ENCODE measurements around the gene CKS2.

The CKS2 gene

DNA sequence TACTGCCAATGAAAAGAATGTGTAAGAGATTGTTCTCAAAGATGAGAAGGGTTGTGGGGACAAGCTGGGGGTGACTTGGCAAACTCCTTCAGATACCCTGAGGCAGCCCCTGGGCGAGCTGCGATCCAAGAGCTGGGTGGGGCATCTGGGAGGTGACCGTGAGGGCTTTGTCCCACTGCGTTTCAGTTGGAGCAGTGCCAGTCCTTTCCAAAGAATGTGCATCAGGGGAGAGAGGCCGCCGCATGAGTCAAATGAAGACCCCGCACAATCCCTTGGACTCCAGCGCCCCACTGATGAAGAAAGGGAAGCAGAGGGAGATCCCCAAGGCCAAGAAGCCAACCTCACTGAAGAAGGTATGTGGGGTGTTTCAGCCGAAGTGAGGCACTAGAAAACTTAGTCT is 35.7 kb downstream of the CKS2 start:
- no peak for DNase-seq (ENCODE audit: low read depth in 2 of 2, low spot score in 1 of 2)

DNA sequence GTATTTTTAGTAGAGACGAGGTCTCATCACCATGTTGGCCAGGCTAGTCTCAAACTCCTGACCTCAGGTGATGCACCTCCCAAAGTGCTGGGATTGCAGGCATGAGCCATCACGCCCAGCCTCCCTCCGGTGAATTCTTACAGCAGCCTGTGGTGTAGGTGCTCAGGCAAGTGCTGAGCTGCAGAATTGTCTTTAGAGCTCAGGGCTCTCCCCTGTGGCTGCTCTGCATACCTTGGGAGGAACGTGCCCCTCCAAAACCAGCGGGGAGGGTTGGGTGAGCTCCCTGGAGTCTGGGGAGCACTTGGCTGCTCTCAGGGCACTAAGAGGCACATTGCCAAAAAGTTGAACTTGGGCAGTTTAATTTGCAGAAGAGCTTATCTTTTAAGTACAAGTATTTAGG is 36.7 kb downstream of the CKS2 start:
- DNase-seq (ENCODE audit: low read depth in 2 of 2, low spot score in 1 of 2) = no peak

- DNase-seq (ENCODE audit: low read depth in 2 of 2, low spot score in 1 of 2) = no peak
Measured at GRCh38 chr9:89349607-89350006, 38.6 kb downstream of the CKS2 start.

DNA sequence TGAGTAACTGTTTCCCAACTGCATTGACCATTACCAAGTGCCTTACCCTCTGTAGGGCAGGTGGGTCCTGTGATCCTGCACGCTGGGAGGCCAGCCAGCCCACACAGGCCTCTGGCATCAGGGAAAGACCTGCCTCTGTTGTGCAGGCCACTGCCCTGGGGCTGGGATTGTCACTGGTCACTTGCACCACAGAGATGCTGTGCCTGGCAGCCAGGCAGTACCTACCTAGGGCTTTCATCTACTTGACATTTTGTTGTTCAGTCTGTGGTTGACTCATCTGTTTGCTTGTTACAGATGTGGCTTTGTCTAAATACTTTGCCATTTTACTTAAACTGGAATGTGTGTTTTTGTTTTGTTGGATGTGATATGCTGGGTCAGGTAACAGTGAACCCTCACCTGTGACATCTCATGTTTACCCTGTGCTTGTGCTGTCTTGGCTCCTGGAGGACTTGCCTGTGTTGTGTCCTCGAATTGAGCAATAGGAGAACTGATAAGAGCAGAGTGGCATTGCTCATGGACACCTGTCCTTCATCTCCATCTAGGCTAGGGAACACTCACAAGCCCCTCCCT is 40.1 kb downstream of the CKS2 start:
- no peak for DNase-seq (ENCODE audit: low read depth in 2 of 2, low spot score in 1 of 2)

DNA sequence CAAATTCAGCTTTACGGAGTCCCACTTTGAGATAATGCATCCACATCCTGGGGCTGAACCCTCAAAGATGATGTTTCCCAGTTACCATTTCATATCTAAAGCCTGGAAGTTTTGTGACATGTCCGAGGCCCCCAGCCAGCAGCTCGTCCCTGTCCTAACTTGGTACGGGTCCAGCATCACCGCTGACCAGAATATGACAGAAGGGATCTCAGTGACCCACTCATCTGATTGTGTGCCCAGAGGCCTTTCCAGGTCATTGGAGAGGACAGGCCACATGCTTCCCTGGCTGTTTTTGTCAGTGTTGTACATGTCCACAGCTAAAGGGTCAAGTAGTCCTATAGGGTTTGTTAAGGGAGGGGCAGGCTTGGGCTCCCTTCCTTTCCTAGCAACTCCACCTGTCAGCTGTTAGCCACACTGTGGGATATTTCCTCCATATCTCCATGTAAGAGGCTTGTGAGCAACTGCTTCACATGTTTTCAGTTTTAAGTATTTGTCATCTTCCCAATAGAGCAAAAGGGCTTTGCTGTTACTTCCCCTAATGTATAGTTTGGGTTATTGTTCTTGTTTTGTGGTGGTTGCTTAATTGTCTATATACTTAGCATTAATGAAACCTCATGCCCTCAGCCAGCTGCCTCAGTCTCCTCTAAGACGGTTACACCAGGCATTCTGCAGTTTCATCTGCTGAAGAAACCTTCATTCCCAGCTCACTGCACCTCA is 40.7 kb downstream of the CKS2 start:
- no peak for DNase-seq (ENCODE audit: low read depth in 2 of 2, low spot score in 1 of 2)

DNA sequence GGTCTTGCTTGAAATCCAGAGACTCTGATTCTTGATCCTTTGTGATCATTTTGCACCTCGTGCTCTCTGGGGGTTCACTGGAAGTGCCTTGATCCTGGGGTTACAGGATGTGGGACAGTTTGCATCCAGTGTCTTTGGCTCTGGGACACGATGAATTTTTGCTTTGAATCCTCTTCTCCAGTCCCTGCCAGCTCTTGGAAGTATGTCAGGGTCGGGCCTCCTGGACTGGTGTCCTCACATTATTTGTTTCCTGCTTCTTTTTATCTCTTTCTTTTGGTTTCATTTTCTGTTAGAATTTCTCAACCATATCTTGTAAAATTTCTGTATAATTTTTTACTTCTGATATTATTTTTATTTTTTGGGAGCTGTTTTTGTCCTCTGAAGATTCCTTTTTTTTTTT is 41.5 kb downstream of the CKS2 start:
- DNase-seq (ENCODE audit: low read depth in 2 of 2, low spot score in 1 of 2) = no peak

DNA sequence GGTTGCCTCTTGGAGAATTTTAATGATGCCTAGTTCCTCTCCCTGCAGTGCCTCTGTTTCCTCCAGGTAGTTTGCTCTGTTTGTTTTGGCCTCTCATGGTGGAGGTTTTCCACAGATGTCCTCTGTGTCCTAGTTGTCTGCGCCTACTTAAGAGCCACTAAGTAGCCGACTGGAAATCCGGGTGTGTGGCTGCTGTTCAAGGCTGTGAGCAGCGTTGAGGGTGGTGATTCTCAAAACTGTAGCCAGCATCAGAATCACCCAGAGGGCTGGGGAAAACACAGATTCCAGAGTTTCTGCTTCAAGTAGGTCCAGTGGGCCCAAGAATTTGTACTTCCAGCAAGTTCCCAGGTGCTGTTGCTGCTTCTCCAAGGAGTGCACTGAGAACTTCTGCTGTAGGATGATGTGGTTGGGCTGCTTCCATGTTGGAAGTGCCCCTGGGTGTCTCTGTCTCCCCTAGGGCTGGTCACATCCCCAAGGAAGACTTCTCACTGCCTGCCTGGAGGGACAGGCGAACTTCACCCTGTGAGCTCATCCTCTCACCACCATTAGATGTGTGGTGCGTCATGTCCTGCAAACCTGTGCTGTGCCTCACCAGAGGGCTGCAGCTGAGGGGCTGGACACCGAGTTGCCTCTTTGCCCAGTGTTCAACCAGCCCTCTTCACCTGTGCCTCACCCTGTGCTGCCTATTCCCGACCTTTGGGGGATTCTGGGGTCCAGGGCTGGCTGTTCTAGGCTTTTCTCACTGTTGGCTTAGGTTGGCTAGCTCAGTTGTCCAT is 42.1 kb downstream of the CKS2 start:
- no peak for DNase-seq (ENCODE audit: low read depth in 2 of 2, low spot score in 1 of 2)

DNA sequence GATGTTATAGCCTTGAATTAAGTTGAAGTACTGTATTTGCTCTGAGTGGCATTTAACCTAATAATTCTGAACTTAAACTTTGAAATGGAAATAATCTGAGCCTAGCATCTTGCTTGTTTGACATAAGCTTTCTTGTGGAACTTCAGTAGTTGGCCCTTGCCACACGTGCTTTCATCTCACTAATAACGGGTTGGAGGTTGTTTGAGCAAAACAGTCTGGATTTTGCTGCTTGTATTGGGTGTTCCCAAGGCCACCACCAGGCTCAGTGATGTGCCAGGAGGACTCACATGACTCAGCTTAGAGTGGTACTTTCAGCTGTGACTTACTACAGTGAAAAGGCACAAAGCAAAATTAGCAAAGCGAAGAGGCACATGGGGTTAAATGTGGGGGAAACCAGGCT is 43.0 kb downstream of the CKS2 start:
- no peak for DNase-seq (ENCODE audit: low read depth in 2 of 2, low spot score in 1 of 2)

DNA sequence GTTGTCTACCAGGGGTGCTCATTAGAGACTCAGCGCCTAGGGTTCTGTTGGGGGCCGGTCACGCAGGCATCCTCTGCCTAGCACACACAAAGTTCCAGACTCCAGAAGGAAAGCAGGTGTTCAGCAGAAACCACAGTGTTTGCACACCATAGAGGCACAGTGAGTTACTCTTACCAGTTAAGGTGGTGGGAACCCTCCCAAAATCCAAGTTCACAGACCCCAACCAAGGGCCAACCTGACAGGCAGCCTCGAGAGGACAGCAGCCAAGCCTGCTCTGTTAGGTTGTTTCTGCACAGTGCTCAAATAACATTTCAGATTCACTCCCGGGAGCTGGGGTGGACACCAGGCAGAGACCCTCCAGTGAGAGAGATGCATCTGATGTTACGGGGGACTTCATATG is 43.5 kb downstream of the CKS2 start:
- DNase-seq (ENCODE audit: low read depth in 2 of 2, low spot score in 1 of 2) = no peak

DNA sequence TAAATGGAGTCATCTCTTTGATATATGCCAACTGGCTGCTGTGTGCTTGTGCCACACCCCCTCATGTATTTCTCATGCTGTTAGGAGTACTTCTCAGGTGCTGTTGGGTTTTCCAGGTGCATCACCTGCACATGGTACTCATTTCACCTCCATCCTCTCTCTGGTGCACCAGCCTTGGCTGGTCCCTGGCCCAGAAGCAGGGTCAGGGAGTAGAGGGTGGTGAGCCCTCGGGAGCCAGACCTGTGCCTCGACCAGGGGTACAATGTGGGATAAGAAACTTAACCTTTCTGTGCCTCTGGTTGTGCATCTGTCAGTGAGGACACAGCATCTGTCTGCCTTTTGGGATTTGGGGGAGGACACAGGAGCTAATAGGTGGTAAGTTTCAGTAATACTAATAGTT is 45.8 kb downstream of the CKS2 start:
- DNase-seq (ENCODE audit: low read depth in 2 of 2, low spot score in 1 of 2) = no peak

- DNase-seq (ENCODE audit: low read depth in 2 of 2, low spot score in 1 of 2) = no peak
Measured at GRCh38 chr9:89357331-89358197, 46.6 kb downstream of the CKS2 start.

GRCh38 chr9:89358376-89358916 is 47.5 kb downstream of the CKS2 start:
- no peak for DNase-seq (ENCODE audit: low read depth in 2 of 2, low spot score in 1 of 2)

DNA sequence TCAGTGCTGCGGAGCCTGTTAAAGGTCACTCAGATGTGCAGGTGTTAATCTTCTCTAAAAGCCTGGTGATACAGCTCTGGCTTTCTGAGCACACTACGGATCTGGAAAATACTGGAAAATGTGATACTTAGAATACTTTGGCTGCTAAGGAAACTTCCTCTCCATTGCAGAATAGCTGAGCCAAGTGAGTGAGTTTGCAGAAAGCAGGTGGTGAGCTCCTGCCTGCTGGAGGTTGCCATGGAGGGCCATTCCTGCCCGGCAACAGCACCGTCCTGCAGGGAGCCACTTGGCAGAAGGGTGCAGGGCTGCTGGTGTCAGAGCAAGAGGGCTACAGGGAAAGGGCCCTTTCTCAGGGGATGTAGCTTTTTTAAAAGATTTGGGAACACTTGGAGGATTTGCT is 48.0 kb downstream of the CKS2 start:
- DNase-seq (ENCODE audit: low read depth in 2 of 2, low spot score in 1 of 2) = no peak

DNA sequence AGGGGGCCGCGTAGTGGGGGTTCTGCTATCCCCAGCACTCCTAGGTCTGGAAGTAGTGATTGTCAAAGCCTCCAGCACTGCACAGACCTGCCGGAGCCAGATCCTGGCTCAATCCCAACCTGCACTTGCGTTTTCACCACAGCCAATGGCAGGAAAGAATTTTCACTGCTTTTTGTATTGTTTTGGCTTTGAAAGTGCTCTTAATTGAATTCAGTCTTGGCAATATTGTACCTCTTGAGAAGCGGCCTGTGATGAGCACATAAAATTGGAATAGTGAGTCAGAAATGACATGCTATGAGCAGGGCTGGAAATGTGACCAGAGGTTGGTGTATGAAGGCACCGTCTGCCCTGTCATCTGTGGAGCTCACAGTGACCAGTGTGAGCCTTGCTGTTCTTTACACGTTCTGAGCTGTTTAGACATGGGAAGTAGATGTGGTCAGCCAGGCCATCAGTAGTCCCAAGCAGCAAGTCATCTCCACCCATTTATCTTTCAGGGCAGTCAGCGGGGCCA is 48.8 kb downstream of the CKS2 start:
- no peak for DNase-seq (ENCODE audit: low read depth in 2 of 2, low spot score in 1 of 2)

DNA sequence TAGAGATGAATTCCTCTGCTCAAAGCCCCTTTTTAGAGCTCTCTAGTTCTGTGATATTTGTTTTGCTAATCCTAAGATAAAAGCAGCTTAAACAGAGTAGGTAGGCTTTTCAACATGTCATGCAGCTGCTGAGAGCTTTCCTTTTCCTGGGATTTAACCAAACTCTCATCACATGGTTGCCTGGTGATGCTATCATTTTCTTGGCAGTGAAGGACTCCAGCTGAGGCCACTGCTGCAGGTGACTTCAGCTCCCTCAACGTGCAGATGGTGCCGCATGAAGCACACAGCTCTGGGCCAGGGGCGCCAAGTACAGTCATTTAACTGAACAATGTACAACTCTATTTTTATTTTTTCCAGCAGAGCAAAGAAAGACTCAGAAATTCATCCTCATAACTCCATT is 49.5 kb downstream of the CKS2 start:
- DNase-seq (ENCODE audit: low read depth in 2 of 2, low spot score in 1 of 2) = no peak

GRCh38 chr9:89361031-89361430 is 50.0 kb downstream of the CKS2 start:
- DNase-seq (ENCODE audit: low read depth in 2 of 2, low spot score in 1 of 2) = no peak

- DNase-seq (ENCODE audit: low read depth in 2 of 2, low spot score in 1 of 2) = no peak
Measured at GRCh38 chr9:89361816-89362646, 51.0 kb downstream of the CKS2 start.

- DNase-seq (ENCODE audit: low read depth in 2 of 2, low spot score in 1 of 2) = no peak
Measured at GRCh38 chr9:89362647-89363310, 51.8 kb downstream of the CKS2 start.

DNA sequence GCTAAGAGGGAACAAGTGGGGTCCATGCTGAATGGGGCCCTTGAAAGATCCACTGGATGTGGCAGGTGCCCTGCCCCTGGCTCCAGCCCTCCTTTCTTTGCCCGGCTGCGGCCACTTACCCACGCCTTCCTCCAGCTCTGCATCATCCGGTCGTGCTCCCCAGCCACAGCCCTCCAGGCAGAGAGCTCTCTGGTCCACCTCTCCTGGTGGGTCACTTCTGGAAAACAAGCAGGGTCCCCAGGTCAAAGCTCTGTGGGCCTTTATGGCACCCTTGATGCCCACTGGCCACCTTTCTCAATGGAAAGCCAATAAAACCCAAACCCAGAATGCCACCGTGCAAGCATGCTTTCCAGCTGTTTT is 52.3 kb downstream of the CKS2 start:
- DNase-seq (ENCODE audit: low read depth in 2 of 2, low spot score in 1 of 2) = no peak
